Left colon (tissue), 2 donors: ENCODE data around the gene TAOK2. TPM values are rescaled to one million over a fixed set of nuclear protein-coding genes. Genes with fewer than 3 reads are reported as not detected.
"Not testable (repeated sequence)": the region's sequence is repeated elsewhere in the genome, so short reads cannot be mapped to it uniquely, and the experiment has no call there.

Experiments used
- ATAC-seq: fragments of 200-7000 bp; cut with Tn5 transposase; one replicate; pipeline ENCODE4 v1.9.1; 2020; ENCODE audit warnings: mild to moderate bottlenecking, moderate library complexity
- DNase-seq, 2 donors: peaks; one replicate each; pipeline ENCODE4 v3.0.0-alpha.2; 2020
- intact Hi-C, 2 donors: fragments of 100-400 bp; cut with DNase I in 1 of 2; cut with micrococcal nuclease in 1 of 2; formaldehyde crosslinking; loops; one replicate each; pipeline versions ENCODE4 v1.11.2 to v1.14.0; 2022; cut with DNase I, micrococcal nuclease
- total RNA-seq, 2 donors: library from RNA; stranded (reverse); fragmentation: NEBNext Ultra II Directional; extraction: Animal tissue kit (Norgen Biotek cat#: 25700); gene quantifications; one replicate each; pipeline ENCODE4 v1.2.1, GENCODE V29; 2021
- donor health status: DM: no; HTN: no; CAD: no.
- donor health status: DM: yes; HTN: yes; CAD: no.

Gene TAOK2
- total RNA-seq, 2 donors from 2014 or later, result 44.5 TPM

- peak; percentile 7 for ATAC-seq
- intact Hi-C loops, result loop anchor here in 1 of 2 donors (10.0 kb wide), 1 partner anchor 85 kb away; the partner anchor contains the start of gene KCTD13
These were observed 36.5 kb downstream of the TAOK2 start for GRCh38 chr16:30009990-30010843.

GRCh38 chr16:30010844-30011713 is 37.4 kb downstream of the TAOK2 start, which contains the start of gene DOC2A:
Gene DOC2A, minus strand, starts transcription at chr16:30011027. Its CDS starts 805 bp downstream, at chr16:30010222.
- ATAC-seq (peak; percentile 66), DNase-seq (peak in 1 of 2 donors; percentile 41)
- intact Hi-C loops, result no loop called here

More at GRCh38 chr16:30009990-30010843, 36.5 kb downstream of the TAOK2 start:
- no peak for DNase-seq

GRCh38 chr16:30011714-30012504 is 38.2 kb downstream of the TAOK2 start:
- DNase-seq, result no peak
- ATAC-seq, result no peak
- intact Hi-C loops, result no loop called here

- DNase-seq, ATAC-seq, intact Hi-C loops: not testable (repeated sequence)
These were observed 38.9 kb downstream of the TAOK2 start for GRCh38 chr16:30012598-30012997.

DNA sequence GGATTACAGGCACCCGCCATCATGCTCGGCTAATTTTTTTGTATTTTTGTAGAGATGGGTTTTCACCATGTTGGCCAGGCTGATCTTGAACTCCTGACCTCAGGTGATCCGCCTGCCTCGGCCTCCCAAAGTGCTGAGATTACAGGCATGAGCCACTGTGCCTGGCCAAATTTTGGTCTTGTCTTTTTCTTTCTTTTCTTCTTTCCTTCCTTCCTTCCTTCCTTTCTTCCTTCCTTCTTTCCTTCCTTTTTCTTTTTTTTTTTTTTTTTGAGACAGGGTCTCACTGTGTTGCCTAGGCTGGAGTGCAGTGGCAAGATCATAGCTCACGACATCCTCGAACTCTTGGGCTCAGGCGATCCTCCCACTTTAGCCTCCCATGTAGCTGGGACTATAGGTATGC is 41.8 kb downstream of the TAOK2 start:
- ATAC-seq, DNase-seq, intact Hi-C loops: not testable (repeated sequence)

- DNase-seq, result no peak
- intact Hi-C loops, result no loop called here
- ATAC-seq, result no peak
These were observed 43.0 kb downstream of the TAOK2 start for GRCh38 chr16:30016555-30017276.

- intact Hi-C loops, result no loop called here
- ATAC-seq, result no peak
These were observed 43.6 kb downstream of the TAOK2 start for GRCh38 chr16:30017277-30017656.

DNA sequence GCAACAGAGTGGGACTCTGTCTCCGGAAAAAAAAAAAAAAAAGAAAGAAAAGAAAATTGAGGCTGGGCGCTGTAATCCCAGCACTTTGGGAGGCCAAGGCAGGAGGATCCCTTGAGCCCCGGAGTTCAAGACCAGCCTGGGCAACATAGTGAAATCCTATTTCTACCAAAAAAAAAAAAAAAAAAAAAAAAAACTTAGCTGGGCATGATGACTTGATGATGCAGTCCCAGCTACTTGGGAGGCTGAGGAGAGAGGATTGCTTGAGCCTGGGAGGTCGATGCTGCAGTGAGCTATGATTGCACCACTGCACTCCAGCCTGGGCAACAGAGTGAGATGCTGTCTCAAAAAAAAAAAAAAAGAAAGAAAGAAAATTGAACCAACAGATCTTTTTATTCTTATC is 44.3 kb downstream of the TAOK2 start:
- ATAC-seq, DNase-seq, intact Hi-C loops: not testable (repeated sequence)

More at GRCh38 chr16:30017277-30017656, 43.6 kb downstream of the TAOK2 start:
- no peak for DNase-seq

DNA sequence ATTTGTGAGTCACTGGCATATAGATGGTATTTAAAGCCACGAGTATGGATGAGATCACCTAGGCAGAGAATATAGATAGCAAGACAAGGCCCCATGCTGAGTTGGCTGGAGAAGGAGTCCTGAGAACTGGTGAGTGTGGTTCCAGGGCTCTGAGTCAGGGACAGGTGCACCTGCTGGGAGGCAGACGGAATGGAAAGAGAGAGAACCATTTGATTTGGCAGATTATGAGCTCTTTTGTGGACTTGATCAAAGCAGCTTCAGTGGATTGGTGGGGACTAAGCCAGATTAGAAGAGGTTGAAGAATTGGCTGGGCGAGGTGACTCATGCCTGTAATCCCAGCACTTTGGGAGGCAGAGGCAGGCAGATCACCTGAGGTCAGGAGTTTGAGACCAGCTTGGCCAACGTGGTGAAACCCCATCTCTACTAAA is 45.1 kb downstream of the TAOK2 start:
- ATAC-seq (no peak), DNase-seq (no peak)
- intact Hi-C loops, result no loop called here

DNA sequence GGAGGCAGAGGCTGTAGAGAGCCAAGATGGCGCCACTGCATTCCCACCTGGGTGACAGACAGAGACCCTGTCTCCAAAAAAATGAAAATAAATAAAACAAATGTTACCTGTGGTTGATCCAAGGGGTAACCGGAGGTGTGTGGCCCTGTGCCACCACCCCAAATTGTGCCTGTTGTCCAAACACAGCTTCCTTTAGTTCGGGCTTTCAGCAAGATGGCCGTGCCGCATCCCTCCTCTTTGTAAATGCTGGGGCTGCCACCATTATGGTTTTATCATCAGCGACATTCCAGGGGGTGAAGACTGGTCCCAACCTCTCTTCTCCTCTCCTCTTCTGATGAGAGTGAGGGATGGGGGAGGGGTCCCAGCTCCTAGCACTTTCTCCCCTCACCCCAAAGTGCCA is 49.2 kb downstream of the TAOK2 start, which contains the start of gene C16orf92:
C16orf92 (plus strand) TSS at position 312 of the 400 bp plus-strand sequence. CDS start 143 bp downstream, outside the sequence.
- DNase-seq (no peak), ATAC-seq (no peak)
- intact Hi-C loops, result no loop called here

GRCh38 chr16:30023586-30023985 is 49.9 kb downstream of the TAOK2 start:
- no peak for ATAC-seq

GRCh38 chr16:30024451-30024850 is 50.8 kb downstream of the TAOK2 start:
- intact Hi-C loops, result no loop called here

More at GRCh38 chr16:30023586-30023985, 49.9 kb downstream of the TAOK2 start:
- intact Hi-C loops, result no loop called here
- no peak for DNase-seq

GRCh38 chr16:30025156-30025555 is 51.5 kb downstream of the TAOK2 start:
- intact Hi-C loops, result loop anchor here in 1 of 2 donors (5.0 kb wide), 1 partner anchor 323 kb away; no protein-coding TSS in a partner anchor
- DNase-seq (no peak), ATAC-seq (no peak)

More at GRCh38 chr16:30024451-30024850, 50.8 kb downstream of the TAOK2 start:
- no peak for DNase-seq
- ATAC-seq, result no peak

DNA sequence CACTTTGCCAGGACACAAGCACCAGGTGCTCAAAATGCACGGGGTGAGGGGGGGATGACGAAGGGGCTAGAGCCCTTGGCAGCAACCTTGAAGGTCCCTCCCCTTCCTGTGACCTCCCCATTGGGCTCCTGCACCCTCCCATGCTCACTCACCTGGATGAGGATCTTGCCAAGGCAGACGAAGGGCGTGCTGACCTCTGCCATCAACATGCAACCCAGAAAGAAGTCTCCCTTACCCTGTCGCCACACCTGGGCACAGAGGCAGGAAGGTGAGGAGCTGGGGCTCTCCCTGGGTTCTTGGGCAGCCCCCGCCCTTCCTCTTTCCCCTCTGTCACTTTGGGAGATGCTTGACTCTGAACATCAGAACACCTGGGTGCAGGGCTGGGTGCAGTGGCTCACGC is 51.9 kb downstream of the TAOK2 start:
- DNase-seq, result no peak
- intact Hi-C loops, result loop anchor here in 1 of 2 donors (5.0 kb wide), 1 partner anchor 323 kb away; no protein-coding TSS in a partner anchor
- no peak for ATAC-seq

DNA sequence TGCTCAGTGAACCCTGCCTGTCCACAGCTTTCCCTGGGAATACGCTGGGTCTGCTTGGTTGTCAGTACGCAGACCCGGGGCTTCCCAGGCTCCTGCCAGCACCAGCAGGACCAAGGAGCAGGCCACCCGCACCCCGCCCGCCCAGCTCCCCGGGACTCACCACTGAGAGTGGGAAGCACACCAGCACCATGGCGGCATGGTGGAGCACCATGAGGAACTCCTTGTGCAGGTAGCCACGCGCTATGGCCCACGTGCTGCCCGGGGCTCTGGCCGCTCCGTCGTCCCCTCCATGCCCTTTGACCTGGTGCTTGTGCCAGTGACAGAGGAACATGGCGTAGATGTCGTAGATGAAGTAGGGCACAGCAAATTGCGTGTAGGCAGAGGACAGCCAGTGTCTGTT is 52.8 kb downstream of the TAOK2 start:
- no peak for DNase-seq
- intact Hi-C loops, result loop anchor here in 1 of 2 donors (5.0 kb wide), 1 partner anchor 324 kb away; no protein-coding TSS in a partner anchor
- no peak for ATAC-seq

DNA sequence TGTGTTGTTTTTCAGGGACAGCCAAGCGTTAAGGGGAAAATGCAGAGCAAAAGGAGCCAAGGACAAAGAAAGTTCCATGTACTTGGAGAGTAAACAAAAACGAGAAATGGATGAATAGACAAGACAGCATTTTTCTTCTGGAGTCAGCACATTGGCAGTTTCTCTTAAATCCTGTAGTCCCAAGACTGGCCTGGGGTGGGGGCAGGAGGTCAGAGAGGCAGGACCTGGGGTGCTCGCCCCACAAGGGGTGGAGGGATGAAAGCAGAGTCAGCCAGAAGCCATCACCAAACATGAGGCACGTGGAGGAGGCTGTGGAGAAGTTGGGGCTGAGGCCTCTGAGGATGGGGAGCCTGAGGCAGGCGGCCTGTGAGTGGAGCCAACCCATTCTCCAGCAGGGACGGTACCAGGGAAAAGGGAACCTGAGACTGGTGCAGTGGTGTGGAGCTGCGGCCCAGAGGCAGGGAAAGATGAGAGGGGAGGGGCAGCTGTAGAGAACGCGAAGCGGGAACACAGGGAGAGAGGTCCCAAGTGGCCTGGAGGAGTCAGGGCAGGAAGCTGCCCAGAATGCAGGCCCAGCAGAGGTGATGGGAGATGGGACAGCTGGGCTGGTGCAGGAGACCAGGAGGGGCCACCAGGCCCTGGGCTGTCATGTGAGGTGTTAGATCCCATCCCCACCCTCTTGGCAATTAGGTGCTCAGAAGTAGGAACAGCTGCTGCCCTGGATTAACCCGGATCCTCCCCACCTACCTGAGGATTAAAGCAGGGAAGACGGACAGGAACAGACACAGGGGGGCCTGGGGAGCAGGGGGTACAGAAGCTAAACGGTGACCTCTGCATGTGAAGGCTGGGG is 54.1 kb downstream of the TAOK2 start:
- ATAC-seq (no peak), DNase-seq (no peak)
- intact Hi-C loops, result loop anchor here in 1 of 2 donors (5.0 kb wide), 1 partner anchor 326 kb away; no protein-coding TSS in a partner anchor
